OCI-LY3 (cell line): Measurements from ENCODE around the gene E2F3.

Experiments
- CTCF ChIP-seq: fragments of 200-600, 300-600 bp; sonication (generic); IDR thresholded peaks from 2 replicates; pipeline ENCODE4 v1.5.1; 2014; ENCODE audit warnings: antibody characterized with exemption, low read length, low read depth
- EZH2phosphoT487 ChIP-seq: fragments of 200-600 bp; shearing (Covaris generic); IDR thresholded peaks from 2 replicates; pipeline ENCODE4 v1.6.1; 2018; ENCODE audit warnings: antibody characterized with exemption, mixed run types, low read depth

- TF ChIP-seq CTCF = peak; percentile 21
- TF ChIP-seq EZH2phosphoT487 = no peak
Observed at GRCh38 chr6:20400456-20401204, 1.0 kb upstream of the E2F3 start.
